ENCODE measurements around the gene TMEM270. TPM values are rescaled to one million over a fixed set of nuclear protein-coding genes. Genes with fewer than 3 reads are reported as not detected.
"Not testable (repeated sequence)": the region's sequence is repeated elsewhere in the genome, so short reads cannot be mapped to it uniquely, and the experiment has no call there.

The TMEM270 gene
- polyA plus RNA-seq, 4 donors = 0.18 to 0.19 TPM; not detected in 2

GRCh38 chr7:73837167-73837566 lies 23.8 kb upstream of the TMEM270 start:
- H3K27ac ChIP-seq (ENCODE audit: low read depth in 1 of 3, low read length in 2 of 3); FAIRE-seq; H3K27me3 ChIP-seq (ENCODE audit: control insufficient read depth in 3 of 3, insufficient read depth in 3 of 3, low read length in 3 of 3); DNase-seq; H3K4me3 ChIP-seq (ENCODE audit: low read depth in 1 of 3, low read length in 3 of 3): not testable (repeated sequence)
- Histone ChIP-seq H3K9me3 (ENCODE audit: control insufficient read depth in 2 of 2, insufficient read depth in 1 of 2, low read depth in 1 of 2, low read length in 1 of 2) (peaks cover 0 to 10% of the 10 kb centered on the region in 2 donors), H3K4me1 (ENCODE audit: control insufficient read depth in 3 of 3, insufficient read depth in 2 of 3, low read depth in 1 of 3, low read length in 2 of 3) (peaks cover 0 to 14% (median 3%) of the 10 kb centered on the region in 3 donors), H3K36me3 (ENCODE audit: control insufficient read depth in 3 of 3, insufficient read depth in 2 of 3, low read depth in 1 of 3, low read length in 3 of 3) (peaks cover 0 to 15% (median 0%) of the 10 kb centered on the region in 3 donors)

- peaks cover 0 to 10% of the 10 kb centered on the region in 2 donors for H3K9me3 ChIP-seq (ENCODE audit: control insufficient read depth in 2 of 2, insufficient read depth in 1 of 2, low read depth in 1 of 2, low read length in 1 of 2)
- no peak for FAIRE-seq
- whole genome bisulfite sequencing, 3 donors = 50 to 70% (median 58%) methylated on average over 6 of the region's 6 CpGs
- peaks cover 0 to 4% (median 0%) of the 10 kb centered on the region in 3 donors for H3K36me3 ChIP-seq (ENCODE audit: control insufficient read depth in 3 of 3, insufficient read depth in 2 of 3, low read depth in 1 of 3, low read length in 3 of 3)
- H3K4me3 ChIP-seq (ENCODE audit: low read depth in 1 of 3, low read length in 3 of 3) = no peak overlapping the region
- H3K27me3 ChIP-seq (ENCODE audit: control insufficient read depth in 3 of 3, insufficient read depth in 3 of 3, low read length in 3 of 3) = no peaks in the 10 kb centered on the region
- no peak for DNase-seq
- H3K27ac ChIP-seq (ENCODE audit: low read depth in 1 of 3, low read length in 2 of 3) = no peak overlapping the region
- peaks cover 0 to 8% (median 3%) of the 10 kb centered on the region in 3 donors for H3K4me1 ChIP-seq (ENCODE audit: control insufficient read depth in 3 of 3, insufficient read depth in 2 of 3, low read depth in 1 of 3, low read length in 2 of 3)
Observed at GRCh38 chr7:73838642-73839041, 22.3 kb upstream of the TMEM270 start.

- 65 to 78% (median 68%) methylated on average over 7 of the region's 7 CpGs for WGBS, 3 donors
- Histone ChIP-seq H3K27ac (ENCODE audit: low read depth in 1 of 3, low read length in 2 of 3) (no peak overlapping the region), H3K4me3 (ENCODE audit: low read depth in 1 of 3, low read length in 3 of 3) (no peak overlapping the region), H3K36me3 (ENCODE audit: control insufficient read depth in 3 of 3, insufficient read depth in 2 of 3, low read depth in 1 of 3, low read length in 3 of 3) (peaks cover 0 to 3% (median 0%) of the 10 kb centered on the region in 3 donors), H3K4me1 (ENCODE audit: control insufficient read depth in 3 of 3, insufficient read depth in 2 of 3, low read depth in 1 of 3, low read length in 2 of 3) (peaks cover 0 to 7% (median 3%) of the 10 kb centered on the region in 3 donors), H3K27me3 (ENCODE audit: control insufficient read depth in 3 of 3, insufficient read depth in 3 of 3, low read length in 3 of 3) (no peaks in the 10 kb centered on the region), H3K9me3 (ENCODE audit: control insufficient read depth in 2 of 2, insufficient read depth in 1 of 2, low read depth in 1 of 2, low read length in 1 of 2) (peaks cover 0 to 8% of the 10 kb centered on the region in 2 donors)
- DNase-seq (no peak), FAIRE-seq (no peak)
Observed at GRCh38 chr7:73839290-73839689, 21.7 kb upstream of the TMEM270 start.

GRCh38 chr7:73839743-73840714 lies 20.9 kb upstream of the TMEM270 start:
- H3K36me3 ChIP-seq (ENCODE audit: control insufficient read depth in 3 of 3, insufficient read depth in 2 of 3, low read depth in 1 of 3, low read length in 3 of 3) = no peaks in the 10 kb centered on the region
- H3K27me3 ChIP-seq (ENCODE audit: control insufficient read depth in 3 of 3, insufficient read depth in 3 of 3, low read length in 3 of 3) = no peaks in the 10 kb centered on the region
- no peak for FAIRE-seq
- WGBS, 3 donors = 80 to 84% (median 81%) methylated on average over 21 to 22 of the region's 22 CpGs
- H3K9me3 ChIP-seq (ENCODE audit: control insufficient read depth in 2 of 2, insufficient read depth in 1 of 2, low read depth in 1 of 2, low read length in 1 of 2) = peaks cover 0 to under 1% of the 10 kb centered on the region in 2 donors
- no peak overlapping the region for H3K4me3 ChIP-seq (ENCODE audit: low read depth in 1 of 3, low read length in 3 of 3)
- no peak for DNase-seq
- no peak overlapping the region for H3K27ac ChIP-seq (ENCODE audit: low read depth in 1 of 3, low read length in 2 of 3)
- H3K4me1 ChIP-seq (ENCODE audit: control insufficient read depth in 3 of 3, insufficient read depth in 2 of 3, low read depth in 1 of 3, low read length in 2 of 3) = peaks cover 0 to 7% (median 3%) of the 10 kb centered on the region in 3 donors

- WGBS, 3 donors = 85 to 89% (median 88%) methylated on average over 16 of the region's 16 CpGs
- Histone ChIP-seq H3K27me3 (ENCODE audit: control insufficient read depth in 3 of 3, insufficient read depth in 3 of 3, low read length in 3 of 3) (no peaks in the 10 kb centered on the region), H3K36me3 (ENCODE audit: control insufficient read depth in 3 of 3, insufficient read depth in 2 of 3, low read depth in 1 of 3, low read length in 3 of 3) (no peaks in the 10 kb centered on the region), H3K9me3 (ENCODE audit: control insufficient read depth in 2 of 2, insufficient read depth in 1 of 2, low read depth in 1 of 2, low read length in 1 of 2) (no peaks in the 10 kb centered on the region), H3K4me3 (ENCODE audit: low read depth in 1 of 3, low read length in 3 of 3) (no peak overlapping the region), H3K27ac (ENCODE audit: low read depth in 1 of 3, low read length in 2 of 3) (no peak overlapping the region), H3K4me1 (ENCODE audit: control insufficient read depth in 3 of 3, insufficient read depth in 2 of 3, low read depth in 1 of 3, low read length in 2 of 3) (peaks cover 0 to 7% (median 3%) of the 10 kb centered on the region in 3 donors)
- DNase-seq (no peak), FAIRE-seq (no peak)
Observed at GRCh38 chr7:73840715-73841379, 20.1 kb upstream of the TMEM270 start.

- Histone ChIP-seq H3K9me3 (ENCODE audit: control insufficient read depth in 2 of 2, insufficient read depth in 1 of 2, low read depth in 1 of 2, low read length in 1 of 2) (no peaks in the 10 kb centered on the region), H3K4me3 (ENCODE audit: low read depth in 1 of 3, low read length in 3 of 3) (peak overlapping the region; percentile 33 to 75 (median 75)), H3K27ac (ENCODE audit: low read depth in 1 of 3, low read length in 2 of 3) (peak overlapping the region in 2 of 3 donors; percentile 29 to 74), H3K27me3 (ENCODE audit: control insufficient read depth in 3 of 3, insufficient read depth in 3 of 3, low read length in 3 of 3) (no peaks in the 10 kb centered on the region), H3K36me3 (ENCODE audit: control insufficient read depth in 3 of 3, insufficient read depth in 2 of 3, low read depth in 1 of 3, low read length in 3 of 3) (no peaks in the 10 kb centered on the region), H3K4me1 (ENCODE audit: control insufficient read depth in 3 of 3, insufficient read depth in 2 of 3, low read depth in 1 of 3, low read length in 2 of 3) (peaks cover 0 to 7% (median 3%) of the 10 kb centered on the region in 3 donors)
- no peak for DNase-seq
- no peak for FAIRE-seq
- WGBS, 3 donors = 36 to 59% (median 42%) methylated on average over 15 of the region's 15 CpGs
Observed at GRCh38 chr7:73841689-73842066, 19.3 kb upstream of the TMEM270 start.

- WGBS, 3 donors = 1 to 7% (median 4%) methylated on average over 40 to 44 of the region's 45 CpGs
- Histone ChIP-seq H3K27me3 (ENCODE audit: control insufficient read depth in 3 of 3, insufficient read depth in 3 of 3, low read length in 3 of 3) (no peaks in the 10 kb centered on the region), H3K4me3 (ENCODE audit: low read depth in 1 of 3, low read length in 3 of 3) (peak within 1 kb of the TSS; percentile 33 to 75 (median 75)), H3K36me3 (ENCODE audit: control insufficient read depth in 3 of 3, insufficient read depth in 2 of 3, low read depth in 1 of 3, low read length in 3 of 3) (no peaks in the 10 kb centered on the region), H3K27ac (ENCODE audit: low read depth in 1 of 3, low read length in 2 of 3) (peak within 1 kb of the TSS; percentile 29 to 74 (median 33)), H3K4me1 (ENCODE audit: control insufficient read depth in 3 of 3, insufficient read depth in 2 of 3, low read depth in 1 of 3, low read length in 2 of 3) (peaks cover 0 to 7% (median 3%) of the 10 kb centered on the region in 3 donors), H3K9me3 (ENCODE audit: control insufficient read depth in 2 of 2, insufficient read depth in 1 of 2, low read depth in 1 of 2, low read length in 1 of 2) (no peaks in the 10 kb centered on the region)
- DNase-seq (peak; percentile 94 to 95), FAIRE-seq (no peak)
Observed at GRCh38 chr7:73842067-73842976, 18.6 kb upstream of the TMEM270 start, which contains the start of gene METTL27. Gene METTL27 (minus strand): TSS chr7:73842516. CDS start chr7:73842140, 376 bp downstream.

Measured in small intestine (tissue), 7 donors.